Large intestine (tissue), 3 donors: Measurements from ENCODE around the gene RPTOR. TPM values are rescaled to one million over a fixed set of nuclear protein-coding genes. Genes with fewer than 3 reads are reported as not detected.
A peak's percentile ranks its signal among the peaks of the same experiment; 100 is the strongest.
"Not testable (repeated sequence)": the region's sequence is repeated elsewhere in the genome, so short reads cannot be mapped to it uniquely, and the experiment has no call there.

Source experiments
- DNase-seq, 2 donors: peaks; one replicate each; pipeline versions ENCODE4 v3.0.0 to v3.0.0-alpha.2; 2013
- H3K27ac ChIP-seq: one replicate; pipeline ENCODE4 v1.5.1; 2013; ENCODE audit warnings: low read length
- H3K27me3 ChIP-seq: 2 replicates; pipeline ENCODE4 v1.6.1; 2013; ENCODE audit warnings: low read length; ENCODE audit not compliant: control insufficient read depth, insufficient read depth
- H3K36me3 ChIP-seq: 2 replicates; pipeline ENCODE4 v1.6.1; 2013; ENCODE audit warnings: low read length; ENCODE audit not compliant: control insufficient read depth, insufficient read depth
- H3K4me1 ChIP-seq: one replicate; pipeline ENCODE4 v1.6.1; 2013; ENCODE audit warnings: low read length; ENCODE audit not compliant: control insufficient read depth, insufficient read depth
- H3K4me3 ChIP-seq: one replicate; pipeline ENCODE4 v1.5.1; 2013; ENCODE audit warnings: low read length
- H3K9me3 ChIP-seq: one replicate; pipeline ENCODE4 v1.6.1; 2013; ENCODE audit warnings: mild to moderate bottlenecking, low read depth, low read length, moderate library complexity; ENCODE audit not compliant: control insufficient read depth
- WGBS: methylation state at CpG from one replicate; pipeline ENCODE4 v1.1.5; 2013; ENCODE audit warnings: low lambda C conversion rate; ENCODE audit not compliant: insufficient coverage; 5-methylcytosine and 5-hydroxymethylcytosine counted together
- polyA plus RNA-seq: library from polyadenylated mRNA; unstranded; fragments of 120-200 nt; gene quantifications from one replicate; pipeline ENCODE4 v1.2.1, GENCODE V29; 2013

Gene RPTOR
- polyA plus RNA-seq, 1 donor = 16.8 TPM

- Histone ChIP-seq H3K9me3 (peaks cover 18% of the 10 kb centered on the region), H3K4me3 (no peak overlapping the region), H3K27me3 (no peaks in the 10 kb centered on the region), H3K36me3 (no peaks in the 10 kb centered on the region), H3K4me1 (no peaks in the 10 kb centered on the region), H3K27ac (no peak overlapping the region)
- WGBS = no CpG with 5 or more reads among the region's 4 CpGs
- no peak for DNase-seq
Measured at GRCh38 chr17:80807014-80807413, 262.4 kb downstream of the RPTOR start.

GRCh38 chr17:80807882-80808281, 263.2 kb downstream of the RPTOR start:
- H3K4me1 ChIP-seq = no peaks in the 10 kb centered on the region
- H3K4me3 ChIP-seq = no peak overlapping the region
- peaks cover 18% of the 10 kb centered on the region for H3K9me3 ChIP-seq
- peaks cover 4% of the 10 kb centered on the region for H3K36me3 ChIP-seq
- H3K27me3 ChIP-seq = no peaks in the 10 kb centered on the region
- H3K27ac ChIP-seq = no peak overlapping the region
- WGBS = no CpG with 5 or more reads among the region's 1 CpG
- no peak for DNase-seq

GRCh38 chr17:80811181-80812105, 266.8 kb downstream of the RPTOR start:
- Histone ChIP-seq H3K27me3 (no peaks in the 10 kb centered on the region), H3K4me3 (no peak overlapping the region), H3K9me3 (peaks cover 10% of the 10 kb centered on the region), H3K27ac (no peak overlapping the region), H3K36me3 (peaks cover 8% of the 10 kb centered on the region), H3K4me1 (no peaks in the 10 kb centered on the region)
- peak in 1 of 2 donors; percentile 24 for DNase-seq
- WGBS = 100% methylated on average over 4 of the region's 21 CpGs

- H3K27ac ChIP-seq = no peak overlapping the region
- DNase-seq = no peak
- H3K27me3 ChIP-seq = no peaks in the 10 kb centered on the region
- no peaks in the 10 kb centered on the region for H3K4me1 ChIP-seq
- H3K36me3 ChIP-seq = peaks cover 8% of the 10 kb centered on the region
- H3K4me3 ChIP-seq = no peak overlapping the region
- H3K9me3 ChIP-seq = no peaks in the 10 kb centered on the region
- WGBS = 80% methylated on average over 4 of the region's 18 CpGs
Measured at GRCh38 chr17:80812362-80813088, 267.9 kb downstream of the RPTOR start.

GRCh38 chr17:80813318-80813717, 268.7 kb downstream of the RPTOR start:
- H3K27ac ChIP-seq = no peak overlapping the region
- peaks cover 8% of the 10 kb centered on the region for H3K36me3 ChIP-seq
- H3K4me3 ChIP-seq = no peak overlapping the region
- WGBS = no CpG with 5 or more reads among the region's 5 CpGs
- no peaks in the 10 kb centered on the region for H3K4me1 ChIP-seq
- H3K27me3 ChIP-seq = no peaks in the 10 kb centered on the region
- no peaks in the 10 kb centered on the region for H3K9me3 ChIP-seq
- DNase-seq = no peak

- Histone ChIP-seq H3K27ac (no peak overlapping the region), H3K36me3 (peaks cover 8% of the 10 kb centered on the region), H3K4me3 (no peak overlapping the region), H3K9me3 (no peaks in the 10 kb centered on the region), H3K27me3 (no peaks in the 10 kb centered on the region), H3K4me1 (no peaks in the 10 kb centered on the region)
- no peak for DNase-seq
- 100% methylated on average over 2 of the region's 9 CpGs for WGBS
Measured at GRCh38 chr17:80814491-80814890, 269.9 kb downstream of the RPTOR start.

GRCh38 chr17:80815151-80815681, 270.6 kb downstream of the RPTOR start:
- H3K36me3 ChIP-seq = peaks cover 8% of the 10 kb centered on the region
- no peak for DNase-seq
- H3K9me3 ChIP-seq = no peaks in the 10 kb centered on the region
- WGBS = 100% methylated on average over 1 of the region's 10 CpGs
- no peak overlapping the region for H3K4me3 ChIP-seq
- no peaks in the 10 kb centered on the region for H3K27me3 ChIP-seq
- H3K4me1 ChIP-seq = peaks cover 6% of the 10 kb centered on the region
- no peak overlapping the region for H3K27ac ChIP-seq

- not testable (repeated sequence) for H3K4me3 ChIP-seq, DNase-seq, H3K27me3 ChIP-seq, H3K4me1 ChIP-seq, H3K27ac ChIP-seq, H3K9me3 ChIP-seq, H3K36me3 ChIP-seq
- WGBS = no CpG with 5 or more reads among the region's 23 CpGs
Measured at GRCh38 chr17:80815718-80816117, 271.1 kb downstream of the RPTOR start.

GRCh38 chr17:80816241-80817103, 271.8 kb downstream of the RPTOR start:
- no CpG with 5 or more reads among the region's 24 CpGs for WGBS
- Histone ChIP-seq H3K4me3 (no peak overlapping the region), H3K4me1 (peaks cover 6% of the 10 kb centered on the region), H3K36me3 (peaks cover 8% of the 10 kb centered on the region), H3K27me3 (no peaks in the 10 kb centered on the region), H3K27ac (no peak overlapping the region), H3K9me3 (no peaks in the 10 kb centered on the region)
- no peak for DNase-seq
